ENCODE measurements around the gene SCN2B. TPM values are rescaled to one million over a fixed set of nuclear protein-coding genes. Genes with fewer than 3 reads are reported as not detected.

The SCN2B gene
- polyA plus RNA-seq, 1 donor from 2014 or later: 1.1 TPM

DNA sequence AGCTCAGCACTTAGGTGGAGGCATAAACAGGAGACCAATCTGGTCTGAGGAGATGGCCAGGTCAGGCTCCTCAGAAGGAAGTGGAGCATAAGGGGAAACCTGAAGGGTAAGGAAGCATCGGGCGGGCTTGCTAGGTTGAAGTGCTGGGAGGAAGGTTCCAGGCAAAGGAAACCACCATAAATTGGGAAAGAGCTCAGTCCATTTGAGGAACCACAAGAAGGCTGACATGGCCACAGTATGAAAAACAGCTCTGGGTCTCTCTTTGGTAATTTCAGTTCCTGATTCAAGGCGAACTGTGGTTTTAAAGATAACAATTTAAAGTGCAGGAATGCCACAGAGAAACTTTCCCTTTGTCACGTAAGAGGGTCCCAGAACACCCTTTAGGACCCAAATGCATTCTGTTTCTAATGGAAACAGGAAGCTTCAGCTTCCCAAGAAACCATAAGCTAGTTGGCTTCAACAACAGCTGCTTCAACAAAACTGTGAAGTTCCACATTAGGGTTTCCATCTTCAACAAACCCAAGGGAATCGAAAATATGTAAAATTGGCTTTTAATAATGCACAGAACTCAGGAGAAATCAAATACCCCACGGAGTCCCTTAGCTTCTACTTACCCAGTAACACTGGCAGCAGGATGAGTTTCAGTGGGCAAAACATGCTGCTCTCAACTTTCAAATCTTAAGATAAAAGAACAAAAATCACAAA is 37.9 kb upstream of the SCN2B start:
- no peaks in the 10 kb centered on the region for H3K9me3 ChIP-seq (ENCODE audit: low read length)
- H3K79me2 ChIP-seq (replicated peaks; ENCODE audit: insufficient read depth, low read length): no peaks in the 10 kb centered on the region
- H4K20me1 ChIP-seq (ENCODE audit: insufficient read depth): no peaks in the 10 kb centered on the region
- H3K9me2 ChIP-seq (ENCODE audit: insufficient read depth, low read length): no peaks in the 10 kb centered on the region
- H3K27me3 ChIP-seq (ENCODE audit: insufficient read depth, low read depth, low read length): no peaks in the 10 kb centered on the region
- no peak overlapping the region for H3K4me2 ChIP-seq (ENCODE audit: low read length)
- H2AFZ ChIP-seq (ENCODE audit: low read depth, low read length): no peak overlapping the region
- no peaks in the 10 kb centered on the region for H3K36me3 ChIP-seq (ENCODE audit: insufficient read depth, low read length)
- TF ChIP-seq EZH2 (IDR thresholded peaks at IDR 0.05; ENCODE audit: borderline replicate concordance, insufficient read depth, low read length, poor library complexity, severe bottlenecking): no peak
- no peak for TF ChIP-seq MXI1 (conservative IDR thresholded peaks at IDR 0.05; ENCODE audit: poor library complexity, severe bottlenecking)
- TF ChIP-seq TAF1 (IDR thresholded peaks at IDR 0.05; ENCODE audit: low read depth): no peak
- TF ChIP-seq, protein P1, sequence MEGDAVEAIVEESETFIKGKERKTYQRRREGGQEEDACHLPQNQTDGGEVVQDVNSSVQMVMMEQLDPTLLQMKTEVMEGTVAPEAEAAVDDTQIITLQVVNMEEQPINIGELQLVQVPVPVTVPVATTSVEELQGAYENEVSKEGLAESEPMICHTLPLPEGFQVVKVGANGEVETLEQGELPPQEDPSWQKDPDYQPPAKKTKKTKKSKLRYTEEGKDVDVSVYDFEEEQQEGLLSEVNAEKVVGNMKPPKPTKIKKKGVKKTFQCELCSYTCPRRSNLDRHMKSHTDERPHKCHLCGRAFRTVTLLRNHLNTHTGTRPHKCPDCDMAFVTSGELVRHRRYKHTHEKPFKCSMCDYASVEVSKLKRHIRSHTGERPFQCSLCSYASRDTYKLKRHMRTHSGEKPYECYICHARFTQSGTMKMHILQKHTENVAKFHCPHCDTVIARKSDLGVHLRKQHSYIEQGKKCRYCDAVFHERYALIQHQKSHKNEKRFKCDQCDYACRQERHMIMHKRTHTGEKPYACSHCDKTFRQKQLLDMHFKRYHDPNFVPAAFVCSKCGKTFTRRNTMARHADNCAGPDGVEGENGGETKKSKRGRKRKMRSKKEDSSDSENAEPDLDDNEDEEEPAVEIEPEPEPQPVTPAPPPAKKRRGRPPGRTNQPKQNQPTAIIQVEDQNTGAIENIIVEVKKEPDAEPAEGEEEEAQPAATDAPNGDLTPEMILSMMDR (IDR thresholded peaks at IDR 0.05; ENCODE audit: poor library complexity, severe bottlenecking): no peak
- TF ChIP-seq, protein P2, sequence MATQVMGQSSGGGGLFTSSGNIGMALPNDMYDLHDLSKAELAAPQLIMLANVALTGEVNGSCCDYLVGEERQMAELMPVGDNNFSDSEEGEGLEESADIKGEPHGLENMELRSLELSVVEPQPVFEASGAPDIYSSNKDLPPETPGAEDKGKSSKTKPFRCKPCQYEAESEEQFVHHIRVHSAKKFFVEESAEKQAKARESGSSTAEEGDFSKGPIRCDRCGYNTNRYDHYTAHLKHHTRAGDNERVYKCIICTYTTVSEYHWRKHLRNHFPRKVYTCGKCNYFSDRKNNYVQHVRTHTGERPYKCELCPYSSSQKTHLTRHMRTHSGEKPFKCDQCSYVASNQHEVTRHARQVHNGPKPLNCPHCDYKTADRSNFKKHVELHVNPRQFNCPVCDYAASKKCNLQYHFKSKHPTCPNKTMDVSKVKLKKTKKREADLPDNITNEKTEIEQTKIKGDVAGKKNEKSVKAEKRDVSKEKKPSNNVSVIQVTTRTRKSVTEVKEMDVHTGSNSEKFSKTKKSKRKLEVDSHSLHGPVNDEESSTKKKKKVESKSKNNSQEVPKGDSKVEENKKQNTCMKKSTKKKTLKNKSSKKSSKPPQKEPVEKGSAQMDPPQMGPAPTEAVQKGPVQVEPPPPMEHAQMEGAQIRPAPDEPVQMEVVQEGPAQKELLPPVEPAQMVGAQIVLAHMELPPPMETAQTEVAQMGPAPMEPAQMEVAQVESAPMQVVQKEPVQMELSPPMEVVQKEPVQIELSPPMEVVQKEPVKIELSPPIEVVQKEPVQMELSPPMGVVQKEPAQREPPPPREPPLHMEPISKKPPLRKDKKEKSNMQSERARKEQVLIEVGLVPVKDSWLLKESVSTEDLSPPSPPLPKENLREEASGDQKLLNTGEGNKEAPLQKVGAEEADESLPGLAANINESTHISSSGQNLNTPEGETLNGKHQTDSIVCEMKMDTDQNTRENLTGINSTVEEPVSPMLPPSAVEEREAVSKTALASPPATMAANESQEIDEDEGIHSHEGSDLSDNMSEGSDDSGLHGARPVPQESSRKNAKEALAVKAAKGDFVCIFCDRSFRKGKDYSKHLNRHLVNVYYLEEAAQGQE (IDR thresholded peaks at IDR 0.05; ENCODE audit: borderline replicate concordance): no peak
- TF ChIP-seq RAD21 (conservative IDR thresholded peaks at IDR 0.05): no peak
- no peak for TF ChIP-seq SMC3 (conservative IDR thresholded peaks at IDR 0.05; ENCODE audit: poor library complexity)
- TF ChIP-seq EP300 (conservative IDR thresholded peaks at IDR 0.05; ENCODE audit: poor library complexity, severe bottlenecking): no peak
- TF ChIP-seq POLR2AphosphoS5 (IDR thresholded peaks at IDR 0.05): no peak
- H3F3A ChIP-seq (ENCODE audit: insufficient read depth, low read length, poor library complexity, severe bottlenecking): no peaks in the 10 kb centered on the region
- no peak overlapping the region for H3K9ac ChIP-seq (ENCODE audit: low read length)
- H3K4me3 ChIP-seq (ENCODE audit: low read length): no peak overlapping the region
- H3K27ac ChIP-seq (ENCODE audit: low read length): no peak overlapping the region

DNA sequence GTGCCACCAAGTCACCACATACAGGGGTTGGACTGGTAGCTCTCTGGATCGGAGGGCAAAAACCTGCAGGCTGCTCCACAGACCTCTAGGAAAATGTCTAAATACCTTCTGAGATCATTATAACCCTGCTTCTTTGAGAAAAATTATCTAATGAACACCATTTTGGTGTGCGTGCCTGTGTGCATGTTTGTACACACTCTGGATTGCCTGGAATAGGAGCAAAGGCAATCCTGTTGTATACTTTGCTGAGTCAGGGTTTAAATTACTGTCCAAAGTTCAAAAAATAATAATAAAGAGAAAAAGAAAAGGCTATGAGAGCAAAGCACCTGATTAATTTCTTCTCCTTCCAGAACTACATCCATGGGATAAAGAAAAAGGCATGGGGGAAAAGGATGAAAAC is 37.3 kb upstream of the SCN2B start:
- H3K9me3 ChIP-seq (ENCODE audit: low read length): no peaks in the 10 kb centered on the region
- H3K36me3 ChIP-seq (ENCODE audit: insufficient read depth, low read length): no peaks in the 10 kb centered on the region
- H3K4me3 ChIP-seq (ENCODE audit: low read length): no peak overlapping the region
- no peak overlapping the region for H3K9ac ChIP-seq (ENCODE audit: low read length)
- no peaks in the 10 kb centered on the region for H3K9me2 ChIP-seq (ENCODE audit: insufficient read depth, low read length)
- H4K20me1 ChIP-seq (ENCODE audit: insufficient read depth): no peaks in the 10 kb centered on the region
- no peaks in the 10 kb centered on the region for H3F3A ChIP-seq (ENCODE audit: insufficient read depth, low read length, poor library complexity, severe bottlenecking)
- TF ChIP-seq RAD21 (conservative IDR thresholded peaks at IDR 0.05) (no peak), SMC3 (conservative IDR thresholded peaks at IDR 0.05; ENCODE audit: poor library complexity) (no peak), EP300 (conservative IDR thresholded peaks at IDR 0.05; ENCODE audit: poor library complexity, severe bottlenecking) (no peak), TAF1 (IDR thresholded peaks at IDR 0.05; ENCODE audit: low read depth) (no peak), EZH2 (IDR thresholded peaks at IDR 0.05; ENCODE audit: borderline replicate concordance, insufficient read depth, low read length, poor library complexity, severe bottlenecking) (no peak), MXI1 (conservative IDR thresholded peaks at IDR 0.05; ENCODE audit: poor library complexity, severe bottlenecking) (no peak), POLR2AphosphoS5 (IDR thresholded peaks at IDR 0.05) (no peak)
- TF ChIP-seq, protein P1 (IDR thresholded peaks at IDR 0.05; ENCODE audit: poor library complexity, severe bottlenecking): no peak
- TF ChIP-seq, protein P2 (IDR thresholded peaks at IDR 0.05; ENCODE audit: borderline replicate concordance): no peak
- no peaks in the 10 kb centered on the region for H3K79me2 ChIP-seq (replicated peaks; ENCODE audit: insufficient read depth, low read length)
- H3K4me2 ChIP-seq (ENCODE audit: low read length): no peak overlapping the region
- no peak overlapping the region for H2AFZ ChIP-seq (ENCODE audit: low read depth, low read length)
- H3K27me3 ChIP-seq (ENCODE audit: insufficient read depth, low read depth, low read length): no peaks in the 10 kb centered on the region
- no peak overlapping the region for H3K27ac ChIP-seq (ENCODE audit: low read length)

Measured in neural cell (in vitro differentiated cells).